Measurements from ENCODE around the gene U2SURP.

DNA sequence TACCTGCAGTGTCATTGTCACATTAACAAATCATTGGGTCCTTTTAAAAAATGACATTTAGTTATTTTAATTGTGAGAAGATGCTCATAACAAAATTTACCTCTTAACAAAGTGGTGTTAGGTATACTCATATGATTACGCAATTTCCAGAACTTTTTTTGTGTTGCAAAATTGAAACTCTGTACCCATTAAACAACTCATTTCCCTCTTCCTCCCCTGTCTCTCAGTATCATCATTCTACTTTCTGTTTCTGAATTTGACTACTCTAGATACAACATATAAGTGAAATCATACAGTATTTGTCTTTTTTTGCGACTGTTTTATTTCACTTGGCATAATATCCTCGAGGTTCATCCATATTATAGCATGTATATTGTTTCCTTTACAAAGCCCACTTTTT, 59.5 kb downstream of the U2SURP start:
- TF ChIP-seq POLR2A (IDR thresholded peaks at IDR 0.05) (no peak), POLR2AphosphoS5 (IDR thresholded peaks at IDR 0.05; ENCODE audit: insufficient read depth in 1 of 2, low read depth in 1 of 2) (no peak)
- TF ChIP-seq, protein P1, sequence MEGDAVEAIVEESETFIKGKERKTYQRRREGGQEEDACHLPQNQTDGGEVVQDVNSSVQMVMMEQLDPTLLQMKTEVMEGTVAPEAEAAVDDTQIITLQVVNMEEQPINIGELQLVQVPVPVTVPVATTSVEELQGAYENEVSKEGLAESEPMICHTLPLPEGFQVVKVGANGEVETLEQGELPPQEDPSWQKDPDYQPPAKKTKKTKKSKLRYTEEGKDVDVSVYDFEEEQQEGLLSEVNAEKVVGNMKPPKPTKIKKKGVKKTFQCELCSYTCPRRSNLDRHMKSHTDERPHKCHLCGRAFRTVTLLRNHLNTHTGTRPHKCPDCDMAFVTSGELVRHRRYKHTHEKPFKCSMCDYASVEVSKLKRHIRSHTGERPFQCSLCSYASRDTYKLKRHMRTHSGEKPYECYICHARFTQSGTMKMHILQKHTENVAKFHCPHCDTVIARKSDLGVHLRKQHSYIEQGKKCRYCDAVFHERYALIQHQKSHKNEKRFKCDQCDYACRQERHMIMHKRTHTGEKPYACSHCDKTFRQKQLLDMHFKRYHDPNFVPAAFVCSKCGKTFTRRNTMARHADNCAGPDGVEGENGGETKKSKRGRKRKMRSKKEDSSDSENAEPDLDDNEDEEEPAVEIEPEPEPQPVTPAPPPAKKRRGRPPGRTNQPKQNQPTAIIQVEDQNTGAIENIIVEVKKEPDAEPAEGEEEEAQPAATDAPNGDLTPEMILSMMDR (IDR thresholded peaks at IDR 0.05) = no peak
